Nephron (organoid): Measurements from ENCODE around the gene GRAMD1B.

Experiments used
- H3K27ac Mint-ChIP-seq, 3 experiments: 2 replicates each; pipeline ENCODE4 v1.8.0; 2020; ENCODE audit warnings: mixed read lengths in 3 of 3, mild to moderate bottlenecking in 2 of 3, moderate library complexity in 1 of 3
- H3K27me3 Mint-ChIP-seq: 2 replicates; pipeline ENCODE4 v1.8.0; 2021; ENCODE audit warnings: low read depth, mild to moderate bottlenecking, moderate library complexity, mixed read lengths
- H3K36me3 Mint-ChIP-seq: 2 replicates; pipeline ENCODE4 v1.8.0; 2020; ENCODE audit warnings: low read depth, mixed read lengths
- H3K4me1 Mint-ChIP-seq: 2 replicates; pipeline ENCODE4 v1.8.0; 2020; ENCODE audit warnings: mixed read lengths
- H3K4me3 Mint-ChIP-seq, 3 experiments: 2 replicates each; pipeline ENCODE4 v1.8.0; 2020; ENCODE audit warnings: mild to moderate bottlenecking in 3 of 3, mixed read lengths in 3 of 3, moderate library complexity in 2 of 3
- H3K9me3 Mint-ChIP-seq: 2 replicates; pipeline ENCODE4 v1.8.0; 2020; ENCODE audit warnings: mixed read lengths
- TF ChIP-seq, protein P1 (sequence below), 3 experiments: fragments of 200-600 bp; sonication (generic); IDR thresholded peaks; one replicate each; pipeline ENCODE4 v1.5.0; 2021; ENCODE audit warnings: antibody characterized with exemption in 3 of 3; ENCODE audit not compliant: unreplicated experiment in 3 of 3

Gene GRAMD1B

DNA sequence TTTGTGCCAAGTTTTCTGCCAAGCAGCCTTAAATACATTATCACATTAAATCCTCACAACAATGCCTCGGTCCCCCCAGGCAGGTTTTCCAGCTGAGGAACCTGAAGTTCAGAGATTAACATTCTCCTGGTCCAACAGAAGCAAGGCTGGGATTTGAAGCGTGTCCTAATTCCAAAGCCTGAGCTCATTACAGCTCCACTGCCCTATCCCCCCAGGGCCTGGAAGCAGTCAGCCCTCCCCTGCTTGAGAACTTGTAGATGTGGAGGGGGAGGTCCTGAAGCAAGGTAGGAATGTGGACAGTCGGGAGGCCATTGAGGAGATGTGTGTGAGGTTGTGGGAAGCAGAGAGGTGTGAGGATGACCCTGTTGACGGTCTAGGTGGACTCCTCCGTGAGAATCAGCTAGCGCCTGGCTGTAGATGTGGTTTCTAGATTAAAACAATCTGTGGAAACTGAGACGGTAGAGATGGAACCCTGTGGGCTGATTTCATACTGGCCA is 8.1 kb downstream of the GRAMD1B start:
- H3K36me3 Mint-ChIP-seq, result peaks cover 15% of the 10 kb centered on the region
- TF ChIP-seq, protein P1, sequence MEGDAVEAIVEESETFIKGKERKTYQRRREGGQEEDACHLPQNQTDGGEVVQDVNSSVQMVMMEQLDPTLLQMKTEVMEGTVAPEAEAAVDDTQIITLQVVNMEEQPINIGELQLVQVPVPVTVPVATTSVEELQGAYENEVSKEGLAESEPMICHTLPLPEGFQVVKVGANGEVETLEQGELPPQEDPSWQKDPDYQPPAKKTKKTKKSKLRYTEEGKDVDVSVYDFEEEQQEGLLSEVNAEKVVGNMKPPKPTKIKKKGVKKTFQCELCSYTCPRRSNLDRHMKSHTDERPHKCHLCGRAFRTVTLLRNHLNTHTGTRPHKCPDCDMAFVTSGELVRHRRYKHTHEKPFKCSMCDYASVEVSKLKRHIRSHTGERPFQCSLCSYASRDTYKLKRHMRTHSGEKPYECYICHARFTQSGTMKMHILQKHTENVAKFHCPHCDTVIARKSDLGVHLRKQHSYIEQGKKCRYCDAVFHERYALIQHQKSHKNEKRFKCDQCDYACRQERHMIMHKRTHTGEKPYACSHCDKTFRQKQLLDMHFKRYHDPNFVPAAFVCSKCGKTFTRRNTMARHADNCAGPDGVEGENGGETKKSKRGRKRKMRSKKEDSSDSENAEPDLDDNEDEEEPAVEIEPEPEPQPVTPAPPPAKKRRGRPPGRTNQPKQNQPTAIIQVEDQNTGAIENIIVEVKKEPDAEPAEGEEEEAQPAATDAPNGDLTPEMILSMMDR (IDR thresholded peaks at IDR 0.05; ENCODE audit: unreplicated experiment in 3 of 3), result no peak
- peaks cover 20% of the 10 kb centered on the region for H3K4me1 Mint-ChIP-seq
- H3K27me3 Mint-ChIP-seq, result no peaks in the 10 kb centered on the region
- H3K9me3 Mint-ChIP-seq, result no peaks in the 10 kb centered on the region
- no peak overlapping the region for H3K4me3 Mint-ChIP-seq
- H3K27ac Mint-ChIP-seq, result peak overlapping the region; percentile 3 to 66 (median 53)

DNA sequence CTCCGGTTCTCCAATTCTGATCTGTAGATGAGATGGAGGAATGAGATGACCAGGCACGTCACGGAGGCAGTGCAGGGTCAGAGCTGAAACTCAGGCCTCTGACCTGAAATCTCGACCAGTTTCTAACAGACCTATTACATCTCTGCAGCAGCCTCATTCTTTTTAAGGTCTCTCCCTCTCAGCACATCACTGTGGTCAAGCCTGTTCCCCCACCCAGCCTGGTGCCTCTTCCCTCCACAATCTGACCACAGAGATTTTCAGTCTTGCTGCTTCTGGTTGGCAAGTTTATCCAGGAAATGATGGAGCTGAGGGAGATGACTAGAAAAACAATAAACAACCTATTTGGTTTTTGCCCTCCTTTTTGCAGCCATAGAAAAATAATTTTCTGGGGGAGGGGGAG is 9.5 kb downstream of the GRAMD1B start:
- Mint-ChIP-seq H3K36me3 (peaks cover 15% of the 10 kb centered on the region), H3K4me3 (no peak overlapping the region), H3K4me1 (peaks cover 20% of the 10 kb centered on the region)

DNA sequence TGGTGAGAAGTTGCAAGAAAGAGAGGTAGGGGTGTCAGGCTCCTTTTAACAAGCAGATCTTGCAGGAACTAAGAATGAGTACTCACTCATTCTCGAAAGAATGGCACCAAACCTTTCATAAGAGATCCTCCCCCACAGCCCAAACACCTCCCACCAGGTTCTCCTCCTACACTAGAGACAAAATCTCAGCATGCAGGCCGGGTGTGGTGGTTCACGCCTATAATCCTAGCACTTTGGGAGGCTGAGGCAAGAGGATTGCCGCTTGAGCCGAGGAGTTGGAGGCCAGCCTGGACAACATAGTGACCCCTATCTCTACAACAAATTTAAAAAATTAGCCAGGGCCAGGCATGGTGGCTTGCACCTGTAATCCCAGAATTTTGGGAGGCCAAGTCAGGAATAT is 11.1 kb downstream of the GRAMD1B start:
- TF ChIP-seq, protein P1 (IDR thresholded peaks at IDR 0.05; ENCODE audit: unreplicated experiment in 3 of 3), result no peak
- peaks cover 16% of the 10 kb centered on the region for H3K4me1 Mint-ChIP-seq
- H3K9me3 Mint-ChIP-seq, result no peaks in the 10 kb centered on the region
- H3K4me3 Mint-ChIP-seq, result no peak overlapping the region
- no peak overlapping the region for H3K27ac Mint-ChIP-seq
- peaks cover 17% of the 10 kb centered on the region for H3K36me3 Mint-ChIP-seq
- no peaks in the 10 kb centered on the region for H3K27me3 Mint-ChIP-seq

More for the DNA sequence above, 9.5 kb downstream of the GRAMD1B start:
- Mint-ChIP-seq H3K27ac (peak overlapping the region in 1 of 3 experiments; percentile 6), H3K9me3 (no peaks in the 10 kb centered on the region), H3K27me3 (no peaks in the 10 kb centered on the region)
- TF ChIP-seq, protein P1 (IDR thresholded peaks at IDR 0.05; ENCODE audit: unreplicated experiment in 3 of 3), result no peak

DNA sequence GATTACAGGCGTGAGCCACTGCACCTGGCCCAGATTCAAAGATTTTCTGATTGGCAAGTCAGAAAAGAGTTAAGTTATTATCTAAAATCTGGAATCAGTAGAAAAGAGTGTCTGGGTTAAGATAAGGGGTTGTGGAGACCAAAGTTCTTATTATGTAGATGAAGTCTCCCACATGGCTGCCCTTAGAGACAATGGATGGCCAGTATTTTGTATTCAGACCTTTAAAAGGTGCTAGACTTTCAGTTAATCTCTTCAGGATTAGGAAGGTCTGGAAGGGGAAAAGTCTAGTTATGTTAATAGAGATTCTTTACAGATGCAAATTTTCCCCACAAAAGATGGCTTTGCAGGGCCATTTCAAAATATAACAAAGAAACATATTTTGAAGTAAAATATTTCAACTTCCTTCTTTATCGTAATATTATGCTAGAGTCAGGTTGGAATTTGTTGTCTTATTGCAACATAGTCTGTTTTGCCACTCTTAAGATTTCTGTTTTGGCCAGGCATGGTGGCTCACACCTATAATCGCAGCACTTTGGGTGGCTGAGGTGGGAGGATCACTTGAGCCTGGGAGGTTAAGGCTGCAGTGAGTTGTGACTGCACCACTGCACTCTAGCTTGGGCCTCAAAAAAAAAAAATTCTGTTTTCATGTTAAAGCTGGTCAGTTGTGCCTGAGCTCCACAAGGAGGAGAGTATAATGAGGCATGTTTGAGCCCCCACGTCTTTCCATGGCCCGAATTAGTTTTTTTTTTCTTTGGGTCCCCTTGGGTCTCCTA is 14.0 kb downstream of the GRAMD1B start:
- Mint-ChIP-seq H3K27me3 (no peaks in the 10 kb centered on the region), H3K4me3 (no peak overlapping the region), H3K4me1 (peaks cover 13% of the 10 kb centered on the region), H3K36me3 (peaks cover 7% of the 10 kb centered on the region), H3K9me3 (no peaks in the 10 kb centered on the region), H3K27ac (no peak overlapping the region)
- TF ChIP-seq, protein P1 (IDR thresholded peaks at IDR 0.05; ENCODE audit: unreplicated experiment in 3 of 3), result no peak

DNA sequence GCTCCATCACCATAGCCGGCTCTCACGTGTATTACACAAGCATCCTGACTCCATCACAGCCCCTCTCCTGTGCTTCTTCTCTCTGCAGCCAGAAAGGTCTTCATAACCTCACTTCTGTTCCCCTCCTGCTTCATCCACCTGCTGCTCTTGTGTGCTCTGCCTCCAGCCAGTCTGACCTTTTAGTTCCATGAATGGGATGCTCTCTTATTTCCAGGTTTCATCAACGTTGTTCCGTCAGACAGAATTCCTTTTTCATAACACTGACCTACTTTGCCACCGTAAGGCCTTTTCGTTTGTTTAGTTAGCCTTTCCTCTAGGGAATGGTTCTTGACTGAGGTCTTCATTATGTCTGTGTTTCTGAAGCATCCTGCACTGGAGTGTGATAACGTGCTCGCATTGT is 18.8 kb downstream of the GRAMD1B start:
- peaks cover 4% of the 10 kb centered on the region for H3K36me3 Mint-ChIP-seq
- no peaks in the 10 kb centered on the region for H3K27me3 Mint-ChIP-seq
- H3K4me1 Mint-ChIP-seq, result peaks cover 35% of the 10 kb centered on the region
- H3K9me3 Mint-ChIP-seq, result no peaks in the 10 kb centered on the region
- H3K27ac Mint-ChIP-seq, result no peak overlapping the region
- H3K4me3 Mint-ChIP-seq, result no peak overlapping the region
- TF ChIP-seq, protein P1 (IDR thresholded peaks at IDR 0.05; ENCODE audit: unreplicated experiment in 3 of 3), result no peak

DNA sequence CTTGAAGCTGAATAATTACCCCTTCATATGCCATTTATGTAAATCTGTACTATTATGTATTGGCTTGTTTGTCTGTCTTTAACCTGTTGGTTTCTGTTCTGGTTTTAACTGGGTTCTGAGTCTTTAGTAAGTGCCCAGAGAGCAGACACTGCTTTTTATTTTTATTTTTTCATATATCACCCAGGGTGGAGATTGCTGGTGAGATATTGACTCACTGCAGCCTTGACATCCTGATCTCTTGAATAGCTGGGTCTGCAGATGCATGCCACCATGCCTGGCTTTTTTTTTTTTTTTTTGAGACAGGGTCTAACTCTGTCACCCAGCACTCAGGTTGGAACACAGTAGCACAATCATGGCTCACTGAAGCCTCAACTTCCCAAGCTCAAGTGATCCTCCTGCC is 19.4 kb downstream of the GRAMD1B start:
- no peaks in the 10 kb centered on the region for H3K27me3 Mint-ChIP-seq
- no peaks in the 10 kb centered on the region for H3K9me3 Mint-ChIP-seq
- no peak overlapping the region for H3K27ac Mint-ChIP-seq
- no peak overlapping the region for H3K4me3 Mint-ChIP-seq
- TF ChIP-seq, protein P1 (IDR thresholded peaks at IDR 0.05; ENCODE audit: unreplicated experiment in 3 of 3), result no peak
- H3K4me1 Mint-ChIP-seq, result peaks cover 38% of the 10 kb centered on the region
- peaks cover 4% of the 10 kb centered on the region for H3K36me3 Mint-ChIP-seq
